Upper lobe of right lung (tissue), 1 donor: ENCODE results near the gene BPNT1. TPM values are rescaled to one million over a fixed set of nuclear protein-coding genes. Genes with fewer than 3 reads are reported as not detected.

ENCODE experiments used
- ATAC-seq: fragments of 200-7000 bp; cut with Tn5 transposase; one replicate; pipeline ENCODE4 v1.9.1; 2020; ENCODE audit warnings: mild to moderate bottlenecking, moderate library complexity
- DNase-seq: peaks from one replicate; pipeline ENCODE4 v3.0.0-alpha.2; 2020
- H3K27ac ChIP-seq: fragments of 200-600 bp; one replicate; pipeline ENCODE4 v1.8.0; 2022
- H3K27me3 ChIP-seq: fragments of 200-600 bp; one replicate; pipeline ENCODE4 v1.8.0; 2022; ENCODE audit warnings: mild to moderate bottlenecking
- H3K36me3 ChIP-seq: fragments of 200-600 bp; one replicate; pipeline ENCODE4 v1.8.0; 2022
- H3K4me1 ChIP-seq: fragments of 200-600 bp; one replicate; pipeline ENCODE4 v1.8.0; 2022
- H3K4me3 ChIP-seq: fragments of 200-600 bp; one replicate; pipeline ENCODE4 v1.8.0; 2022; ENCODE audit warnings: mild to moderate bottlenecking
- H3K9me3 ChIP-seq: fragments of 200-600 bp; one replicate; pipeline ENCODE4 v1.8.0; 2022
- intact Hi-C: fragments of 100-400 bp; cut with DNase I; formaldehyde crosslinking; loops from one replicate; pipeline ENCODE4 v1.11.0; 2022
- microRNA-seq: library from miRNA; unstranded; fragments of <30 nt; microRNA quantifications from one replicate; pipeline ENCODE4 v1.2.0, GENCODE V29; 2020; ENCODE audit warnings: borderline microRNAs expressed
- total RNA-seq: library from RNA; stranded (reverse); fragmentation: NEBNext Ultra II Directional; extraction: Animal tissue kit (Norgen Biotek cat#: 25700); gene quantifications from one replicate; pipeline ENCODE4 v1.2.1, GENCODE V29; 2021
- TF ChIP-seq, protein P1 (sequence below): fragments of 200-600 bp; IDR thresholded peaks from one replicate; pipeline ENCODE4 v1.8.0; 2022; ENCODE audit warnings: antibody characterized with exemption
- donor health status: DM: no; HTN: yes; CAD: no; lungs with severe emphysema.

The BPNT1 gene
- total RNA-seq, 1 donor from 2014 or later: 23.2 TPM

DNA sequence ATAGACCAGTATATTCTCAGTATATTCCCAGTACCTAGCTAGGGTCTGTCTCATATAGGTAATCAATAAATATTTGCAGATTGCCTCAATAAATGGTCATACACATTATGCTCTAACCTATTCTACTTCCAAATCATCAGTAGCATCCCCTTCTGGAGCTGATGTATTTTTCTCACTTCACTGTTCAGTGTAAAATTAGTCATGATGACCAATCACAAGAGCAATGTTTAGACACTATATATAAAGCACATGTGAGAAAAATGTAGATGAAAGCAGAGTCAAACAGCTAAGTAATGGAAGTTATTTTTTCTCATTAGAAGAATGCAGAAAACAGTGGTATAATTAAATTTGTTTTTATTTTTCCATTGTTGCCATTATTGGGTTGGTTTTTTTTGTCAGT, 78.0 kb downstream of the BPNT1 start:
- no peak overlapping the region for H3K4me3 ChIP-seq
- peaks cover 69% of the 10 kb centered on the region for H3K36me3 ChIP-seq
- no peak for DNase-seq
- H3K4me1 ChIP-seq: no peaks in the 10 kb centered on the region
- intact Hi-C loops: no loop called here
- no peaks in the 10 kb centered on the region for H3K27me3 ChIP-seq
- no peak overlapping the region for H3K27ac ChIP-seq
- TF ChIP-seq, protein P1, sequence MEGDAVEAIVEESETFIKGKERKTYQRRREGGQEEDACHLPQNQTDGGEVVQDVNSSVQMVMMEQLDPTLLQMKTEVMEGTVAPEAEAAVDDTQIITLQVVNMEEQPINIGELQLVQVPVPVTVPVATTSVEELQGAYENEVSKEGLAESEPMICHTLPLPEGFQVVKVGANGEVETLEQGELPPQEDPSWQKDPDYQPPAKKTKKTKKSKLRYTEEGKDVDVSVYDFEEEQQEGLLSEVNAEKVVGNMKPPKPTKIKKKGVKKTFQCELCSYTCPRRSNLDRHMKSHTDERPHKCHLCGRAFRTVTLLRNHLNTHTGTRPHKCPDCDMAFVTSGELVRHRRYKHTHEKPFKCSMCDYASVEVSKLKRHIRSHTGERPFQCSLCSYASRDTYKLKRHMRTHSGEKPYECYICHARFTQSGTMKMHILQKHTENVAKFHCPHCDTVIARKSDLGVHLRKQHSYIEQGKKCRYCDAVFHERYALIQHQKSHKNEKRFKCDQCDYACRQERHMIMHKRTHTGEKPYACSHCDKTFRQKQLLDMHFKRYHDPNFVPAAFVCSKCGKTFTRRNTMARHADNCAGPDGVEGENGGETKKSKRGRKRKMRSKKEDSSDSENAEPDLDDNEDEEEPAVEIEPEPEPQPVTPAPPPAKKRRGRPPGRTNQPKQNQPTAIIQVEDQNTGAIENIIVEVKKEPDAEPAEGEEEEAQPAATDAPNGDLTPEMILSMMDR: no peak
- no peak for ATAC-seq
- no peaks in the 10 kb centered on the region for H3K9me3 ChIP-seq

Small RNA genes lying within 50 kb of the gene (microRNA-seq; reads per million reads assigned to microRNA genes)
- gene MIR194-1: not detected
- gene MIR215: 1.2 reads per million

Other genes with a start within 250 kb of the BPNT1 start
- gene SLC30A10, start 161.2 kb downstream of the BPNT1 start, total RNA-seq: not detected
- gene EPRS1, start 43.3 kb downstream of the BPNT1 start, total RNA-seq: 79.7 TPM
- gene IARS2, start 4.3 kb upstream of the BPNT1 start, total RNA-seq: 48.9 TPM
- 39.2 TPM for gene RAB3GAP2, start 182.7 kb upstream of the BPNT1 start, total RNA-seq